ENCODE measurements around the gene C6orf120.

Gene C6orf120

DNA sequence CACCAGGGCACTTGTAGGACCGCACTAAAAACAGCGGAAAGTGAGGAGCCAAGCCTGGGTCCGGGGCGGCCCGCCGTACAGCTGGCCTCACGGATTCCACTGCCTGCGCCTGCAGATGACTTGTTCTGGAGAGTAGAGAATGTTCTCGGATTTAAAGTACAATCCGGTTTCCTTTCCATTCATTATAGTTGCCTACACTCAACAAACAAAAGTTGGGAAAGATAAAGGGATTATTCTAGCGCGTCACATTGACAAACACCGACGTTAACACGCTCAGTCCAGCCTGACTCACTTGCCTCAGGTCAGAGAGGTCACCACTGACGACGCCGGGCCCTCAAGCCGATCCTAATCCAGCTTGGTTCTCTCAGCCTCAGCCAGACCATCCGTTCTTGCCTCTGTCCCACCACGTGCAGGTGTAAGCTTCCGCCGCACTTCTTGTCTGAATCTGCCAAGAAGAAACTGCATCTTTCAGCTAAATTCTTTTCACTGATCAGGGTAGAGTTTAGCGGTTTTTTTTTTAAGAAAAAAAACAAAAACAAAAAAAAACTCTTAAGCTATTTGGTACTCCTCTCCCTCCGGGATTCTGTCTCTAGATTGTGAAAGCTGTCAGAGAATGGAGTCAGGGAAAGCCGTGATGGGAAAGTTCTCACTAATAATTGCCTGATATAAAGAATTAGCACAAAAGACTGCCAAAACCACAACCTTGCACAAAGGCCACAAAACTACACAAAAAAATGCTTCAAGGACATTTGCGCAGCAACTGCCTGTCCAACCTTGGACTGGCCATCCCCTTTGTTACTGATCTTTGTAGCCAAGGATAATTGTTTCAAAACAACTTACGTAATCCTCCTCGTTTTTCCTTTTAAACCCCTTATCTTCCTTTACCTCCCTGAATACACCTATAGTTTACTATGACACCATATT lies 23.5 kb downstream of the C6orf120 start:
- peak; percentile 3 for DNase-seq

DNA sequence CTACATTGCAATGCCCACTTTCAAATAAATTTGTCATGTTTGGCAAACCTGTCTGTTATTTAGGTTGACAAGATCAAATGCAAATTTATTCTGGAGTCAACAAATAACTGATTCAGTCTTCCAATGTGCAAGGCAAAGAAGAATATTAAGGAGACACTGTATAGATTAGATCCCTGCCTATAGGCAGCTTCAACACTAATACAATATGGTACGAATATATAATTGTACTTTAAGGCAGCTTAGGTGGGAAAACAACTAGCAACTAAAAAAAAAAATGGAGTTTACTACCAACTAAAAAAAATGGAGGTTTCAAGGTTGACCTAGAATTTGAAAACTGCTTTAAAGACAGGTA lies 24.1 kb downstream of the C6orf120 start:
- no peak for DNase-seq

DNA sequence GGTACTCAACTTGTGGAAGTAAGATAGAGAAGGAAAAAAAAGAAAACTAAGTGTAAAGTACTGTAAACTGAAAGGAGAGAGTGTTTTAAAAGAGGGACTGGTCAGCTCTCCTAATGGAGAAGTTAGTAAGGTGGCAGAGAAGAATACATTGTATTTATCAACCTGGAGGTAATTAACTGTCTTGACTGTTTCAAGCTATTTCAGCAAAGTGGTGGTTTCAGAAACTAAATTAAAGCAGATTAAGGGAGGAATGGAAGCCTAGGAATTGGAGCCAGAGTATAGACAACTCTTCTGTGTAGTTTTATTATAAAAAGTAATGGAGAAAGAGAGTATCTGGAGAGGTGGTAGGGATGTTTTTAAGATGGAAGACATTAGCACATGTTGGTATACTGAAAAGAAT lies 25.0 kb downstream of the C6orf120 start:
- DNase-seq, result no peak

DNA sequence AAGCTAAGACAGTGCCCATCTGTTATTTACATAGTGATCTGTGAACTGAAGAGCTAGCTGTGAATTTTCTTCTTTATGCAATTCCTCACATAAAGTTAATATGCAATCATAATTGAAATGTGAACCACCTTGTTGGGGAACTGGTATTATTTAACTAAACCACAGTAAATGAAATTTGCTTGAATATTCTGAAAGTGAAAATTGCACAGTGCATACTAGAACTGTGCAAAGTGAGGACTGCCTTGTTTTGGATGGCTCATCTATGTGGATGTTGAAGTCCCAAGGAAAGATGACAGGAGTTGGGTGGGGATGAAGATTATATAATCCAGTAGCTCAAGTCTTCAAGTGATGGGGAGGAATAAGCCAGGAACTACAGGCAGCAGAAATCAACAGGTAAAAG lies 28.0 kb downstream of the C6orf120 start:
- DNase-seq, result no peak

DNA sequence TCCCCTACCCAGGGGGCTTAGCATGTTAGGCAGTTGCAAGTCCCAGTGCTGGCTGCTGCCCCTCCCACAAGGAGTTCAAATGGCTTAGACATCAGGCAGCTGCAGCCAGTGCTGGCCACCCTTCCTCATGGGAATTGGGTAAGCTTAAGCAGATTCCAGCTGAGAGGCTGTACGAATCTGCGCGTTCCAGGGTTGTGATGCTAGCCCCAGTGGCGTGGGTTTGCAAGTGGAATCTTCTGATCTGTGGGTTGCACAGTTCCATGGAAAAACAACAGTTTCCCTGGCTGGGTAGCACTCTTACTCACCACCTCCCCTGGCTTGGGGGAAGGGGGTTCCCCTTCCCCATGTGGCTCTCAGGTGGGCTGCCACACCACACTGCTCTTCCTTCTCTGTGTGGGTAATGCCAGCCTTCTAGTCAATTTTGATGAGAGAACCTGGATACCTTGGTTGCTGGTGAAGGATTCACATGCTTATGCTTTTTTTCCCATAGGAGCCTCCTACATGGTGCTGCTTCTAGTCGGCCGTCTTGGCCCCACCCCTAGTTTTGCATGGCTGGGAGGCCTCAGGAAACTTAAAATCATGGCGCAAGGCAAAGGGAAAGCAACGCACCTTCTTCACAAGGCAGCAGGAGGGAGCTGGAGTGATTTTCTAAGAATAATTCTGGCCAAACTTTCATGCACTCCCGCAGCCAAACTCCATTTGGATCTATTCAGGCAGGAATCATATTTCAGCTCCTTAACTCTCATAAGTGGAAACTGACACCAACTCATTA lies 36.5 kb downstream of the C6orf120 start:
- DNase-seq, result no peak

DNA sequence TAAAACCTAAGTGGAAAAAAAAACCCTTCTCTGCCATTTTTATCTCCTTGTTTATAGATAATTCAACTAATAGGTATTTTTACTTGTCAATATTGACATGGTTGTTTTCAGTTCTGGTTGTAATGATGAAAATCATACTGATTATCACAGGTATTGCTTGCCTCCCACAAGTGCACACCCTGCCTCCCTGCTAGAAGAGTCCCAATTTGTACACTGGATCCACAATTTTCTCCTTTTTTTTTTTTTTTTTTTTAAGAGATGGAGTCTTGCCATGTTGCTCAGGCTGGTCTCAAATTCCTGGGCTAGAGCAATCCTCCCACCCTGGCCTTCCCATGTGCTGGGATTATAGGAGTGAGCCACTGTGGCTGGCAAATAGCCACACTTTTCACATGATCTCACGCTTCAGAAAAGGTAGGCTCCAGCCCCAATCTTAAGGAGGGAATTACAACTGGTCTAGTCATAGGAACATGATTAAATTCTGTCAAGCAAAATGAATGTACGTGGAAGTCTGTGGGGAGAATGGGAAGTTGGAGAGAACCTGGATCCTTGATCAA lies 37.1 kb downstream of the C6orf120 start:
- no peak for DNase-seq

DNA sequence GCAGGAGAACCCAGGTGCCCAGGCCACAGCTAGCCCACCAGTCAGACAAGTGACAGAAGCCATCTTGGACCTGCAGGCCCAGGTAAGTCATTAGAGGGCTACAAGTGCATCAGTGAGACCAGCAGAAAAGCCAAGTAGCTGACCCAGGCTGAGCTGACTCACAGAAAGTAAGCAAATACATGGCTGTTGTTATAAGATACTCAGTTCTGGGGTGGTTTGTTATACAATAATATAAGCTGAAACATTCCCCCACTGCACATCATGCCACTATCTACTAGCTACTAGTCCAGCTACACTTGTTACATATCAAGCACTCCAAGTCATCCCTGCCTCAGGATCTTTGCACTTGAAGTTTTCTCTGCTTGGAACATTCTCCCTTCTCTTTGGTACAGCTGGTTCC lies 39.4 kb downstream of the C6orf120 start:
- DNase-seq, result no peak

DNA sequence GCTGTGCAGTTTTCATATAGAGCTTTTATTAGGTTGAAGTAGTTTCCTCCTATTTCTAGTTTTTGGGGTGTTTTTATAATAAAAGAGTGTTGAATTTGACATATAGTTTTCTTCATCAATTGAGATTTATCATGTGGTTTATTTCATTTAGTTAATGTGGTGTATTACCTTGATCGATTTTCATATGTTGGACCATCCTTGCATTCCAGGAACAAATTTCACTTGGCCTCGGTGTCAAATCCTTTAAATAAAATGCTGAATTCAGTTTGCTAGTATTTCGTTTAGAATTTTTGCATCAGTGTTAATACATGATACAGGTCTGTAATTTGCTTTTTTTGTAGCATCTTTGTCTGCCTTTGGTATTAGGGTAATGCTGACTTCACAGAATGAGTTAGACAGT lies 43.5 kb downstream of the C6orf120 start:
- no peak for DNase-seq

DNA sequence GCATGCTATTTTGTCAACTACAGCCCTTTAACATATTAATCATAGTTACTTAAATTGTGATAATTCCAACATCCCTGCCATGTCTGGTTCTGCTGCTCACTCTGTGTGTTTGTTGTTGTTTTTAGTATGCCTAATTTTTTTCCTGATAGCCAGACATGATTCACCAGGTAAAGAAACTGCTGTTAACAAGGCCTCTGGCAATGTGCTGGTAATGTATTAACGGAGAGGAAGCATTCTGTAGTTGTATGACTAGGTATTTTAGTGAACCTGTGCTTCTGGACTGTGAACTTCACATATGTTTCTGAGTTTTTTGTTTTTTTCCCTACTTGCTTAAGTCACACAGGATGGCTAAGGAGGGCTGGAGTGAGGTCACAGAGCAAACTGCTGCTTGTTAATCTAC lies 44.6 kb downstream of the C6orf120 start:
- no peak for DNase-seq

DNA sequence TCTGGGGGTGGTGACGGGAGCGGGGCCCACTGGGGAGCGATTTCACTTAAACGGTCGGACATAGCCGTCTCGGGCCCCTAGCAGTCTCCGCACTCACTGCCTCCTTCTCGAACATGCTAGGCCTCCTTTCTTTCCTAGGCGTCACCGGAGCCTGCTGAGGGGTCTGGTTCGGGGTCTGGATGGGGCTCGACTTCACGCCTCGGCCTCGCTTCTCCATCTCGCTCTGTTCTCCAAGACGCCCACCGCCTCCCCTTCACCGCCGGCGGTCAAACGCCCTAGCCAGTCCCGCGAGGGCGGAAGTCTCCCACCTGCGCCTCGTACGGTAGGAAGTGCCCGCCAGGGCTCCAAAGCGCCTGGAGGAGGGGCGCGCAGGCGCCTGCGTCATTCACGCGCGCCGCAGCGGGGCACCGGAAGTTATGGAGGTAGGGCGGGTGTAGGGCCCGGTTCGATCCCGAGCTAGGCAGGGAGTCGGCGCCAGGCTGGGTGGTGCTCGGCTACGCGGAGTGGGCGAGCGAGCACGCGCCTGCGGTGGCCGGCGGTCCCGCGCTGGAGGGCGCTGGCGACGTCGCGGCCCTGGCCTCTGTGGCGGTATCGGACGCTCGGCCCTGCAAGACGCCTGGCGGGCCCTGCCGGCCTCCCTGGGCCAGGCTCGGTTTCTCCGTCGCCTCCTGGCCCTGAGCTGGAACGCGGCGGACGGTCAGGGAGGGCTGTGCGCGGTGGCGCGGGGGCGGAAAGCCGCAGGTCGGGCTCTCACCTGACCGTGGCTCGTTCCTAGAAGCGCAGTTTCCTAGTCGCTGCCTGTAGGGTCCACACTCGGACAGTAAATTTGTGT lies 49.5 kb downstream of the C6orf120 start, which contains the start of the genes DYNLT2 and ERMARD:
TSS of gene DYNLT2 (minus strand) at position 331 of the 832 bp plus-strand sequence. CDS start at position 217, 114 bp downstream.
TSS of gene ERMARD (plus strand) at position 381 of the 832 bp plus-strand sequence. CDS start at position 417, 36 bp downstream.
- peak; percentile 89 for DNase-seq

DNA sequence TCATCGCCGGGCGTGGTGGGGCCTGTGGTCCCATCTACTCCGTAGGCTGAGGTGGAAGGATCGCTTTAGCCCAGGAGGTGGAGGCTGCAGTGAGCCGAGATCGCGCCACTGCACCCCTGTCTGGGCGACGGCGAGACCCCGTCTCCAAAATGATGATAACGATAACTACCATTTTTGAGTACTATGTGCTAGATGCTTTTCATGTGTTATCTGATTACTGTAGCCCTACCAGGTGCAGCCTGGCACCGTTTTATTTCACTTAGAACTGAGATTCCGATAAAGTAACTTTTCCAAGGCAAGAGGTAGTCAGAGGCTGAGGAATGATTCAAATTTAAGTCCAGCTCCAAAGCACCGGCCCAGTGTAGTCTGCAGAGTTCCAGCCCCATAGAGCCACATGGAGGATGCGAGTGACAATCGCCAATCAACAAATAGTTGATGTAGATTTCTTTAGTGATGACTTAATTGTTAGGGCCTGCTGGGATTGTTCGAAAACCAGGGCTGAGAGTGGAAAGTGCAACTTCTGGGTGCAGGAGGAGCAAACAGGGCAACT lies 50.2 kb downstream of the C6orf120 start:
- no peak for DNase-seq

All from effector CD4-positive, alpha-beta T cell (primary cell).